Breast epithelium (tissue), 4 donors: Measurements from ENCODE around the gene MBD3. TPM values are rescaled to one million over a fixed set of nuclear protein-coding genes. Genes with fewer than 3 reads are reported as not detected.
"Not testable (repeated sequence)": the region's sequence is repeated elsewhere in the genome, so short reads cannot be mapped to it uniquely, and the experiment has no call there.

Source experiments
- DNase-seq, 2 donors: peaks; one replicate each; pipeline ENCODE4 v3.0.0-alpha.2; 2019; ENCODE audit warnings: low spot score in 2 of 2
- H3K27ac ChIP-seq, 2 donors: fragments of 200-600 bp; sonication (generic) in 1 of 2; one replicate each; pipeline ENCODE4 v1.5.1; 2016 to 2019; ENCODE audit warnings: mild to moderate bottlenecking in 1 of 2
- H3K27me3 ChIP-seq, 2 donors: fragments of 200-600 bp; sonication (generic) in 1 of 2; one replicate each; pipeline versions ENCODE4 v1.5.1 to v1.6.0; 2017 to 2019; ENCODE audit warnings: control low read depth in 1 of 2, mild to moderate bottlenecking in 1 of 2
- H3K36me3 ChIP-seq: fragments of 200-600 bp; one replicate; pipeline ENCODE4 v1.5.1; 2019
- H3K4me1 ChIP-seq, 2 donors: fragments of 200-600 bp; sonication (generic); one replicate each; pipeline ENCODE4 v1.5.1; 2016 to 2019; ENCODE audit warnings: control low read depth in 1 of 2
- H3K4me3 ChIP-seq, 3 donors: fragments of 200-600 bp; sonication (generic); 1 replicate in 2 of 3; 2 replicates in 1 of 3; pipeline ENCODE4 v1.5.1; 2016 to 2019; ENCODE audit warnings: mild to moderate bottlenecking in 3 of 3, moderate library complexity in 2 of 3
- H3K9me3 ChIP-seq, 2 donors: fragments of 200-600 bp; sonication (generic) in 1 of 2; one replicate each; pipeline ENCODE4 v1.5.1; 2016 to 2019; ENCODE audit warnings: control low read depth in 1 of 2
- POLR2A ChIP-seq: fragments of 450-650 bp; IDR thresholded peaks from one replicate; pipeline ENCODE4 v1.6.1; 2016; ENCODE audit warnings: antibody characterized with exemption, mild to moderate bottlenecking, moderate library complexity
- POLR2AphosphoS5 ChIP-seq, 3 donors: sonication (generic); formaldehyde crosslinking; IDR thresholded peaks; one replicate each; pipeline ENCODE4 v1.6.1; 2017; ENCODE audit warnings: antibody characterized with exemption in 3 of 3
- intact Hi-C: fragments of 100-400 bp; cut with DNase I; formaldehyde crosslinking; loops from one replicate; pipeline ENCODE4 v1.15.1; 2023; ENCODE audit warnings: low total_unique reads
- total RNA-seq, 3 donors: library from RNA; depleted of rRNA; stranded (reverse); fragments of >200 nt; gene quantifications; one replicate each; pipeline ENCODE4 v1.1.0, GENCODE V29; 2016
- TF ChIP-seq, protein P1 (sequence below), 3 donors: fragments of 450-650 bp; IDR thresholded peaks; one replicate each; pipeline ENCODE4 v1.5.1; 2016 to 2017; ENCODE audit warnings: antibody characterized with exemption in 3 of 3, mild to moderate bottlenecking in 3 of 3, moderate library complexity in 3 of 3

The MBD3 gene
- total RNA-seq, 3 donors from 2014 or later: 51.8 to 71.3 (median 70.8) TPM

DNA sequence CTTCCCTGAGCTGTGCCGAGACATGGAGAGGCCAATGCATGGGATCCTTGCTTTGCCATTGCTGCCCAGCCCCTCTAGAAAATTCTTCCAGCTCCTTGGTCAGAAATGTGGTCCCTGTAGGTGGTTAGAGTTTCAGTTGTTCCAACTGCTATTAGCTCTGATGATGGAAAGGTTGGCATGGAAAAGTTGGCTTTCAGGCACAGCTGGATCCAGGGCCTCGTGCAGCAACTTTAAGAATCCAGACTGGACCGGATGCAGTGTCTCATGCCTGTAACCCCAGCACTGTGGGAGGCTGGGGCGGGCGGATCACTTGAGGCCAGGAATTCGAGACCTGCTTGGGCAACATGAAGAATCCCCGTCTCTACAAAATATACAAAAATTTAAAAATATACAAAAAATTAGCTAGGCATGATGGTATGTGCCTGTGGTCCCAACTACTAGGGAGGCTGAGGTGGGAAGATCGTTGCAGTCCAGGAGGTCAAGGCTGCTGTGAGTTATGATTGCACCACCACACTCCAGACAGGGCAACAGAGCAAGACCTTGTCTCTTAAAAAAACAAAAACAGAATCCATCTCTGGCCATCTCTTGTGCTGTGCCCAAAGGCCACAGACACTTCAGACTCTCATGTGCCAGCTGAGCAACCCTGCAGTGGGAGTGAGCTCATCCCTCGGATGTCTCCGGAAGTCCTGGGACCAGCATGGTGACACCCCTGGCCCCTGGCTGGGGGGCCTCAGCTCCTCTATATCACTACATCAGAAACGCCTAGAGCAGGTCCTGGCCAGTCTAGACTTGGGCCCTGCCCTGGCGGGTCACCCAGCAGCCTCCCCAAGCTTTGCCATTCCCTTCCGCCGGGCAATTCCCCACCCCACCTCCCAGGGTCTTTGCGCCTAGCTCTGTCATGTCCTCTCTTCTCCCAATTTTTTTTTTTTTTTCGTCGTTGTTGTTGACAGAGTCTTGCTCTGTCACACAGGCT lies 41.3 kb downstream of the MBD3 start:
- no peak for DNase-seq

DNA sequence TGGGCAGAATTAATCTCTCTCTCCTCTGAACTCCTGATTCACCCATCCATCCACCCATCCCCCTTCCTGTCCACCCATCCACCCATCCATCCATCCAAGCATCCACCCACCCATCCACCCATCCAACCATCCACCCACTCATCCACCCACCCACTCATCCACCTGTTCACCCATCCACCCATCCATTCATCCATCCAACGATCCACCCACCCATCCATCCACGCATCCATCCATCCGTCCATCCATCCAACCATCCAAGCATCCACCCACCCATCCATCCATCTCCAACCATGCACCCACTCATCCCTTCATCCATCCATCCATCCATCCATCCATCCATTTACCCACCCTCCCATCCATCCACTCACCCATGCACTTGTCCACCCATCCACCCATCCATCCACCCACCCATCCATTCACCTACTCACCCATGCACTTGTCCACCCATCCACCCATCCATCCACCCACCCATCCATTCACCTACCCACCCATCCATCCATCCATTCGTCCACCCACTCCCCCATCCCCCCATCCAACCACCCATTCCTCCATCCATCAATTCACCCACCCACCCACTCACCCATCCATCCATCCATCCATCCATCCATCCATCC lies 43.2 kb downstream of the MBD3 start:
- Histone ChIP-seq H3K27me3 (no peaks in the 10 kb centered on the region), H3K36me3 (no peaks in the 10 kb centered on the region), H3K4me3 (no peak overlapping the region), H3K4me1 (no peaks in the 10 kb centered on the region), H3K9me3 (no peaks in the 10 kb centered on the region), H3K27ac (no peak overlapping the region)
- intact Hi-C loops: loop anchor here (5.0 to 10.0 kb wide), 2 partner anchors 68 to 125 kb away; no protein-coding TSS in a partner anchor
- no peak for DNase-seq
- TF ChIP-seq POLR2A (no peak), POLR2AphosphoS5 (IDR thresholded peaks at IDR 0.05) (no peak)
- TF ChIP-seq, protein P1, sequence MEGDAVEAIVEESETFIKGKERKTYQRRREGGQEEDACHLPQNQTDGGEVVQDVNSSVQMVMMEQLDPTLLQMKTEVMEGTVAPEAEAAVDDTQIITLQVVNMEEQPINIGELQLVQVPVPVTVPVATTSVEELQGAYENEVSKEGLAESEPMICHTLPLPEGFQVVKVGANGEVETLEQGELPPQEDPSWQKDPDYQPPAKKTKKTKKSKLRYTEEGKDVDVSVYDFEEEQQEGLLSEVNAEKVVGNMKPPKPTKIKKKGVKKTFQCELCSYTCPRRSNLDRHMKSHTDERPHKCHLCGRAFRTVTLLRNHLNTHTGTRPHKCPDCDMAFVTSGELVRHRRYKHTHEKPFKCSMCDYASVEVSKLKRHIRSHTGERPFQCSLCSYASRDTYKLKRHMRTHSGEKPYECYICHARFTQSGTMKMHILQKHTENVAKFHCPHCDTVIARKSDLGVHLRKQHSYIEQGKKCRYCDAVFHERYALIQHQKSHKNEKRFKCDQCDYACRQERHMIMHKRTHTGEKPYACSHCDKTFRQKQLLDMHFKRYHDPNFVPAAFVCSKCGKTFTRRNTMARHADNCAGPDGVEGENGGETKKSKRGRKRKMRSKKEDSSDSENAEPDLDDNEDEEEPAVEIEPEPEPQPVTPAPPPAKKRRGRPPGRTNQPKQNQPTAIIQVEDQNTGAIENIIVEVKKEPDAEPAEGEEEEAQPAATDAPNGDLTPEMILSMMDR (IDR thresholded peaks at IDR 0.05): no peak

More for the DNA sequence above, 41.3 kb downstream of the MBD3 start:
- intact Hi-C loops: no loop called here
- H3K27ac ChIP-seq: no peak overlapping the region
- H3K4me3 ChIP-seq: no peak overlapping the region
- H3K9me3 ChIP-seq: no peaks in the 10 kb centered on the region
- no peaks in the 10 kb centered on the region for H3K36me3 ChIP-seq
- H3K4me1 ChIP-seq: no peaks in the 10 kb centered on the region
- TF ChIP-seq, protein P1 (IDR thresholded peaks at IDR 0.05): no peak
- no peaks in the 10 kb centered on the region for H3K27me3 ChIP-seq

DNA sequence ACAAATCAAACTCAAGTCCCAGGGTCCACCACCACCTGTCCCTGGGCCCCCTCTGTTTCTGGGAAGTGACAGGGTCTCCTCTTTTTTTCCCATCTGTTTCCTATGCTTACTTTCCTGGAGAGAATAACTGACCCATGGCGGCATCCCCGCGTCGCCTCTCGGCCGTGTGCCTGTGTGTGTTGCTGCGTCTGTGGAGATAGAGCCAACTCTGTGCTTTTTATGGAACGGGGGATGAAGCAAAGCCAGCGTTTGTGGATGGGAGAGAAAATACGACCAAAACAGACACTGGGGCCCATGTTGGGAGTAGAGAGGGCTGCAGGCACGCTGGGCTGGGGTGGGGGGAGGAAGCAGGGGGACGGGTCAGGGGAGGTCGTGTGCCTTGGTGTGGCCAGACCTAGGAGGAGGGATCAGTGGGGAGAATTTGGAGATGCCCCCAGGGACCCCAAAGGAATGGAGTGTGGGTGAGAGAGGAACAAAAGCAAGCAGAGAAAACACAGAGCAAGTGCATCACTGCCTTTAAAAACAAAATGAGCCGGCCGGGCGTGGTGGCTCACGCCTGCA lies 52.2 kb downstream of the MBD3 start:
- no peaks in the 10 kb centered on the region for H3K27me3 ChIP-seq
- TF ChIP-seq POLR2A: no peak
- no peak for TF ChIP-seq POLR2AphosphoS5 (IDR thresholded peaks at IDR 0.05)
- TF ChIP-seq, protein P1 (IDR thresholded peaks at IDR 0.05): no peak
- intact Hi-C loops: loop anchor here (10.0 kb wide), 1 partner anchor 134 kb away; no protein-coding TSS in a partner anchor
- H3K9me3 ChIP-seq: no peaks in the 10 kb centered on the region
- H3K4me3 ChIP-seq: peak overlapping the region in 1 of 3 donors; percentile 8
- DNase-seq: no peak
- no peaks in the 10 kb centered on the region for H3K4me1 ChIP-seq
- H3K27ac ChIP-seq: peak overlapping the region in 1 of 2 donors; percentile 48
- no peaks in the 10 kb centered on the region for H3K36me3 ChIP-seq

DNA sequence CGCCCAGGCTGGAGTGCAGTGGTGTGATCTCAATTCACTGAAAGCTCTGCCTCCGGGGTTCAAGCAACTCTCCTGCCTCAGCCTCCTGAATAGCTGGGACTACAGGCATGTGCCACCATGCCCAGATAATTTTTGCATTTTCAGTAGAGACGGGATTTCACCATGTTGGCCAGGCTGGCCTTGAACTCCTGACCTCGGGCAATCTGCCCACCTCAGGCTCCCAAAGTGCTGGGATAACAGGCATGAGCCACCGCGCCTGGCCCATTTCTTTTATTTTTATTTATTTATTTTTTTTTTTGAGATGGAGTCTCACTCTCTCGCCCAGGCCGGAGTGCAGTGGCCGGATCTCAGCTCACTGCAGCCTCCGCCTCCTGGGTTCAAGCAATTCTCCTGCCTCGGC lies 52.9 kb downstream of the MBD3 start:
- not testable (repeated sequence) for H3K27ac ChIP-seq, H3K4me1 ChIP-seq, H3K9me3 ChIP-seq, H3K36me3 ChIP-seq, H3K27me3 ChIP-seq, DNase-seq, H3K4me3 ChIP-seq
- intact Hi-C loops: loop anchor here (10.0 kb wide), 1 partner anchor 135 kb away; no protein-coding TSS in a partner anchor

DNA sequence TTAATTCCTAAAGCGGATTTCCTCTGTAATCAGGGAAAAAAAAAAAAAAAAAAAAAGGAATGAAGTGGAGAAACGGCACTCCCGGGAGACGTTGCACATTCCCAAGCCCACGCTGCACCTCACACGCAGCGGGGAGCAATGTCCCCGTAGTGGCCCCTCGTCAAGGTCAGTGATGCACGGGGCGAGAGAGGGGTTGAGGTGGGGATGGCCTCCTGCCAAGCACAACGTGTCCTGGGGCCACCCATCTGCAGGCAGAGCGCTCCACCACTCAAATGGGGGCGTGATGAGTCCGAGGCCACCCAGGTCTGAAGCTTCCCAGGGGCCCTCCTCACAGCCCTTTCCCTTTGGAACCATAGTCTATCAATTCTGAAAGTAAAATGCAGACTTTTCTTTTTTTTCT lies 53.7 kb downstream of the MBD3 start:
- TF ChIP-seq, protein P1 (IDR thresholded peaks at IDR 0.05): no peak
- no peak for TF ChIP-seq POLR2A
- no peak for TF ChIP-seq POLR2AphosphoS5 (IDR thresholded peaks at IDR 0.05)
- Histone ChIP-seq H3K27ac (no peak overlapping the region), H3K27me3 (no peaks in the 10 kb centered on the region), H3K36me3 (no peaks in the 10 kb centered on the region), H3K4me1 (no peaks in the 10 kb centered on the region), H3K9me3 (no peaks in the 10 kb centered on the region), H3K4me3 (no peak overlapping the region)
- intact Hi-C loops: no loop called here
- no peak for DNase-seq

DNA sequence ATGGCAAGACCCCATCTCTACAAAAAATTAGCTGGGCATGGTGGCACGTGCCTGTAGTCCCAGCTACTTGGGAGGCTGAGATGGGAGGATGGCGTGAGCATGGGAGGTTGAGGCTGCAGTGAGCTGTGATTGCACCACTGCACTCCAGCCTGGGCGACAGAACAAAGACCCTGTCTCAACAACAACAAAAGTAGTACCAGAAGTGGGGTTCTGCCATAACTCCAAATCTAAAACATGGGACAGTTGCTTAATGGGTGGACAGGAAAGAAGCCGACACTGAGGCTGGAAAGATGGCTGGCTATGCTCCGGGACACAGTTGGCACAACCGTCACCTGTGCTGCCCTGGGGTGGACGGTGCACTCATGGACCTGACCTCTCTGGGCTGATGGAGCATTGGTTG lies 57.0 kb downstream of the MBD3 start:
- DNase-seq, H3K4me1 ChIP-seq, H3K36me3 ChIP-seq, H3K27ac ChIP-seq, H3K27me3 ChIP-seq, H3K9me3 ChIP-seq, H3K4me3 ChIP-seq: not testable (repeated sequence)
- intact Hi-C loops: loop anchor here (1.0 kb wide), 1 partner anchor 45 kb away; no protein-coding TSS in a partner anchor
